Osteocyte (in vitro differentiated cells): ENCODE results near the gene ITPKB. TPM values are rescaled to one million over a fixed set of nuclear protein-coding genes. Genes with fewer than 3 reads are reported as not detected.

ENCODE experiments used
- DNase-seq: peaks from one replicate; pipeline ENCODE4 v3.0.0; 2021; ENCODE audit warnings: mixed read lengths; ENCODE audit not compliant: unreplicated experiment; ENCODE audit errors: extremely low spot score
- H3K27ac Mint-ChIP-seq: one replicate; pipeline ENCODE4 v1.8.0; 2021; ENCODE audit warnings: mild to moderate bottlenecking, mixed read lengths; ENCODE audit not compliant: unreplicated experiment
- H3K27me3 Mint-ChIP-seq: one replicate; pipeline ENCODE4 v1.8.0; 2021; ENCODE audit warnings: mixed read lengths; ENCODE audit not compliant: unreplicated experiment
- H3K36me3 Mint-ChIP-seq: one replicate; pipeline ENCODE4 v1.8.0; 2021; ENCODE audit warnings: mixed read lengths; ENCODE audit not compliant: unreplicated experiment
- H3K4me1 Mint-ChIP-seq: one replicate; pipeline ENCODE4 v1.8.0; 2021; ENCODE audit warnings: mixed read lengths; ENCODE audit not compliant: unreplicated experiment
- H3K4me3 Mint-ChIP-seq: one replicate; pipeline ENCODE4 v1.8.0; 2021; ENCODE audit warnings: mild to moderate bottlenecking, moderate library complexity, mixed read lengths; ENCODE audit not compliant: unreplicated experiment
- H3K9me3 Mint-ChIP-seq: one replicate; pipeline ENCODE4 v1.8.0; 2021; ENCODE audit warnings: mixed read lengths; ENCODE audit not compliant: unreplicated experiment
- total RNA-seq: library from RNA; stranded (reverse); gene quantifications from 2 replicates; pipeline ENCODE4 v1.2.1, GENCODE V29; 2021
- TF ChIP-seq, protein P1 (sequence below): fragments of 200-600 bp; sonication (generic); IDR thresholded peaks from 2 replicates; pipeline ENCODE4 v1.5.0; 2021; ENCODE audit warnings: antibody characterized with exemption, mild to moderate bottlenecking, moderate library complexity

The ITPKB gene
- total RNA-seq, 1 donor from 2014 or later, result 28.3 TPM

DNA sequence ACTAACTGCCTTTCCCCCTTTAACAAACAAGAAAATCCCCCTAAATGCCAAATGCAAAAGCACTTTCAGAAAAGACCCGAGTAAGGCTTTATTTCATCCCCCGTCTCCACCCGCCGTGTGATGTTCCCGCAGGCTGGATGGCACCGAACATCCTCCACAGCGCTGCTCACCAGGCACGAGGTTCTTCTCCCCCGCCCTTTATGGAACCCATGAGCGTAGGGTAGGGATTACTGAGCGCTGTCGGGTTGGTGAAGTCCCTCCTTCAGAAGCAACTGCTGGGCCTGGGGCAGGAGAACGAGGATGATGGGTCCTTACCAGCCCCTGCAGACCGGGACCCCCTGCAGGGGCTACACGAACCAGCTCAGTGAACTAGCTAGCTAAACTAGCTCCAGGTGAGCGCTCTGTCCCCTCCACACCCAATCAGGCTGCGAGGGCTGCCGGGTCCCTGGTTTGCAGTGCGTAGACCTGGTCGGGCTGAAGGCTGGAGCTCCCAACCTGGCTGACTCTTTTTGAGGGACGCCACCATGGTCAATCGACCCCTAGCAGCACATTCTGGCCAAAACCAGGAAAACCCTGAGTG lies 80.4 kb downstream of the ITPKB start:
- H3K4me1 Mint-ChIP-seq, result peaks cover 83% of the 10 kb centered on the region
- no peak overlapping the region for H3K4me3 Mint-ChIP-seq
- TF ChIP-seq, protein P1, sequence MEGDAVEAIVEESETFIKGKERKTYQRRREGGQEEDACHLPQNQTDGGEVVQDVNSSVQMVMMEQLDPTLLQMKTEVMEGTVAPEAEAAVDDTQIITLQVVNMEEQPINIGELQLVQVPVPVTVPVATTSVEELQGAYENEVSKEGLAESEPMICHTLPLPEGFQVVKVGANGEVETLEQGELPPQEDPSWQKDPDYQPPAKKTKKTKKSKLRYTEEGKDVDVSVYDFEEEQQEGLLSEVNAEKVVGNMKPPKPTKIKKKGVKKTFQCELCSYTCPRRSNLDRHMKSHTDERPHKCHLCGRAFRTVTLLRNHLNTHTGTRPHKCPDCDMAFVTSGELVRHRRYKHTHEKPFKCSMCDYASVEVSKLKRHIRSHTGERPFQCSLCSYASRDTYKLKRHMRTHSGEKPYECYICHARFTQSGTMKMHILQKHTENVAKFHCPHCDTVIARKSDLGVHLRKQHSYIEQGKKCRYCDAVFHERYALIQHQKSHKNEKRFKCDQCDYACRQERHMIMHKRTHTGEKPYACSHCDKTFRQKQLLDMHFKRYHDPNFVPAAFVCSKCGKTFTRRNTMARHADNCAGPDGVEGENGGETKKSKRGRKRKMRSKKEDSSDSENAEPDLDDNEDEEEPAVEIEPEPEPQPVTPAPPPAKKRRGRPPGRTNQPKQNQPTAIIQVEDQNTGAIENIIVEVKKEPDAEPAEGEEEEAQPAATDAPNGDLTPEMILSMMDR, result no peak
- no peak for DNase-seq
- H3K9me3 Mint-ChIP-seq, result no peaks in the 10 kb centered on the region
- H3K36me3 Mint-ChIP-seq, result no peaks in the 10 kb centered on the region
- no peak overlapping the region for H3K27ac Mint-ChIP-seq
- no peaks in the 10 kb centered on the region for H3K27me3 Mint-ChIP-seq

DNA sequence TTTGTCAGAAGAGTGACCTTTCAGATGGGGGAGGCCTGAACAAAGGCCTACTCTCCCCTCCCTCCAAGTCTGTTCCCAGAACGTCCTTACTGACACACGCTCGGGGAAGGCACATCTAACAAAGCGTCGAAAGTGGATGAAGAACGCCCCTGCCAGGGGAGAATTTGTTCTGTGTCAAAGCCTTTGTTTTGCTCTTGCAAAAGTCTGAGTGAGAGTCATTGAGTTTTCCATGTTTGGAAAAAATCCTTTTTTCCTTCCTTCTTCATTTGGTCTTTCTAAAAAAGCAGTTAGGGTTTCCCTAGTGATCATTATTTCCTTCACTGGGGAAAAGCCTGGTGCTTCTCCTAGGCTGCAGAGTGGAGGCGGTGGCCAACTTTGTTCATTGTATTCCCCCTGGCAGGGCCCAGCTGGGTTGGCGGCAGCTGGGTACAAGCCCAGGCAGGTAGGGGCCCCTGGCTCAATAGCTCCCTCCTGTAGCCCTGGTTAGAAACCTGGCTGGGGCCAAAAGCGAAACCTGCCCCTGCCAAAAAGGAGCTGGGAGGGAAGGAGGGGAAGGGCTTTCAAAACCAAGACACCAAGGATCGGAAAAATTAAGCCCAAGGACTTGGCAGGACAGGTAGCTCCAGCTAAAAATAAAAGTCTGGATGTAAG lies 81.1 kb downstream of the ITPKB start:
- no peaks in the 10 kb centered on the region for H3K27me3 Mint-ChIP-seq
- no peak for DNase-seq
- peak overlapping the region; percentile 89 for H3K27ac Mint-ChIP-seq
- no peaks in the 10 kb centered on the region for H3K9me3 Mint-ChIP-seq
- TF ChIP-seq, protein P1, result no peak
- no peak overlapping the region for H3K4me3 Mint-ChIP-seq
- H3K36me3 Mint-ChIP-seq, result no peaks in the 10 kb centered on the region
- peaks cover 83% of the 10 kb centered on the region for H3K4me1 Mint-ChIP-seq

DNA sequence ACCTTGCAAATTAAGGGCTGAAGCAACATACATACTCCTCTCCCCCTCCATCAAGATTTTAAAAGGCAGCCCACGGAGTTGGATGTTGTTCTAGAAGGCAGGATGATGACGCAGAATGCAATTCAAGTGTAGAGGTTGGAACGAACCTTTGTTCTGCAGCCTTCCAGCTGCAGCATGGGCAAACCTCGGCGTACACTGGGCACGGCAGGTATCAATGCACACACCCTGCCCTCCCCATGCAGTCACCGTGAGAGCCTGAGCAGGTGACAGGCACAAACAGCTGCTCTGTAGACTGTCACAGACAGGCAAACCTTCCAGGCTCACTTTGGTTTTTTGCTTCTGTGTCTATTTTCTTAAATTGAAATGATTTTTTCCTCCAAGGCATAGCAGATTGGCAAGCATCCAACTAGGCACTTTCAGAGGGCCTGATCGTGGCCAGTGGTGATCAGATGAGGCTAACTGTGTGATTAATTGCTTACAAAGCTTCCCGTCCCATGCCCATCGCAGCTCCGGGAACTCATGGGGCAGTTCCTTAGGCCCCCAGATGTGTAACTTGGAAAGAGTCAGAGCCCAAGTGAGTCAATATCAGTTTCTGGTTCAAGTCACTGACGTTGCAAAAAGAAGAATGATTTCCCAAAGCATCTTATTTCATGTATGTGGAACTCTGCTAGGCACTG lies 82.3 kb downstream of the ITPKB start:
- peaks cover 73% of the 10 kb centered on the region for H3K4me1 Mint-ChIP-seq
- H3K9me3 Mint-ChIP-seq, result no peaks in the 10 kb centered on the region
- H3K27me3 Mint-ChIP-seq, result no peaks in the 10 kb centered on the region
- TF ChIP-seq, protein P1, result no peak
- DNase-seq, result no peak
- H3K27ac Mint-ChIP-seq, result peak overlapping the region; percentile 89
- H3K36me3 Mint-ChIP-seq, result no peaks in the 10 kb centered on the region
- H3K4me3 Mint-ChIP-seq, result peak overlapping the region; percentile 42

DNA sequence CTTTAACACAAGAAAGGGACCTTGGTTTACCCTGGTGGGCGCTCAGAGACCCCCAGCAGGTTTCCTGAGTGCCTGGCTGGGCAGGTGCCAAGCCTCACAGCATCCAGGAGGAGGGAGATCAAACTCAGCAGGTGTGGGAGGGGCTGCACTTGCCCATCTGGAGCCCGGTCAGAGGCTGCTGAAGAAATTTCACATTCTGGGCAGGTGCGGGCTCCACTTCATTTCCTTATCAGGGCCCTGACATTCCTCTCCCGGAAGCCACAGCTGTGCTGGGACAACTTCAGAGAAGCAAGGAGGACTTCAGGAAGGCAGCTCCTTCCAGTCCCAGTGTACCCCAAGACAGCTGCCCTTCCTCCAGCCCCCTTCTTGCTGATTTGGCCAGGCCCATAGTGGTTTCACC lies 82.9 kb downstream of the ITPKB start:
- Mint-ChIP-seq H3K4me1 (peaks cover 67% of the 10 kb centered on the region), H3K27ac (peak overlapping the region; percentile 89), H3K36me3 (no peaks in the 10 kb centered on the region), H3K27me3 (no peaks in the 10 kb centered on the region), H3K9me3 (no peaks in the 10 kb centered on the region), H3K4me3 (no peak overlapping the region)
- TF ChIP-seq, protein P1, result no peak
- no peak for DNase-seq
